Panc1 (cell line): ENCODE data around the gene FBLN2. TPM values are rescaled to one million over a fixed set of nuclear protein-coding genes. Genes with fewer than 3 reads are reported as not detected.

ENCODE experiments used
- ATAC-seq: fragments of 200-7000 bp; cut with Tn5 transposase; 2 replicates; pipeline ENCODE4 v1.9.1; 2020; ENCODE audit warnings: mild to moderate bottlenecking, moderate library complexity
- BruUV-seq: library from RNA; stranded (reverse); fragments of 400-500 nt; replicated peaks from 2 replicates; lab custom pipeline; 2021; lab: Mats Ljungman, UMichigan
- CTCF ChIA-PET: fragments of 300-600 bp; sonication (Branson Sonifier 250); formaldehyde crosslinking; loops from one replicate; lab custom pipeline; 2022; ENCODE audit warnings: antibody characterized with exemption; lab: Charles Lee
- POLR2A ChIA-PET: fragments of 300-600 bp; sonication (Branson Sonifier 250); formaldehyde crosslinking; loops from one replicate; lab custom pipeline; 2022; ENCODE audit warnings: antibody characterized with exemption; lab: Charles Lee
- DNase-seq: peaks from one replicate; pipeline ENCODE4 v3.0.0-alpha.2; 2010; ENCODE audit warnings: low read depth, low spot score
- H3K27ac ChIP-seq: 2 replicates; pipeline ENCODE4 v1.5.1; 2011; ENCODE audit warnings: mild to moderate bottlenecking, low read length, inconsistent platforms
- H3K27me3 ChIP-seq: fragments of 200-500 bp; sonication (Bioruptor generic); 2 replicates; pipeline ENCODE4 v1.6.0; 2014; ENCODE audit warnings: low read length, inconsistent platforms; ENCODE audit not compliant: control insufficient read depth, insufficient read depth
- H3K36me3 ChIP-seq: fragments of 200-500 bp; sonication (Bioruptor generic); 2 replicates; pipeline ENCODE4 v1.5.1; 2014; ENCODE audit warnings: inconsistent platforms, mild to moderate bottlenecking, low read length, moderate library complexity; ENCODE audit not compliant: control insufficient read depth, insufficient read depth
- H3K4me1 ChIP-seq: 2 replicates; pipeline ENCODE4 v1.5.1; 2011; ENCODE audit warnings: inconsistent platforms, mild to moderate bottlenecking, low read length, moderate library complexity; ENCODE audit not compliant: control insufficient read depth, insufficient read depth
- H3K4me3 ChIP-seq, 2 experiments: 2 replicates each; pipeline ENCODE4 v1.5.1; 2011 to 2012; ENCODE audit warnings: low read depth in 2 of 2, low read length in 2 of 2, mild to moderate bottlenecking in 2 of 2, inconsistent platforms in 1 of 2, moderate library complexity in 1 of 2
- H3K9me3 ChIP-seq: fragments of 200-500 bp; sonication (Bioruptor generic); 2 replicates; pipeline ENCODE4 v1.5.1; 2014; ENCODE audit warnings: low read depth, mild to moderate bottlenecking, inconsistent platforms, low read length, moderate library complexity; ENCODE audit not compliant: control insufficient read depth, insufficient read depth
- CTCF ChIP-seq: fragments of 450-650 bp; IDR thresholded peaks from 2 replicates; pipeline ENCODE4 v1.5.1; 2017; ENCODE audit warnings: mild to moderate bottlenecking
- POLR2AphosphoS5 ChIP-seq: IDR thresholded peaks from 2 replicates; pipeline ENCODE4 v1.6.1; 2012; ENCODE audit warnings: mild to moderate bottlenecking, low read depth, low read length, moderate library complexity
- REST ChIP-seq, 2 experiments: IDR thresholded peaks; 2 replicates each; pipeline ENCODE4 v1.6.1; 2011 to 2012; ENCODE audit warnings: low read depth in 2 of 2, control low read depth in 1 of 2, low read length in 1 of 2, mild to moderate bottlenecking in 1 of 2, moderate library complexity in 1 of 2; ENCODE audit not compliant: insufficient read depth in 1 of 2
- SIN3A ChIP-seq: IDR thresholded peaks from 2 replicates; pipeline ENCODE4 v1.6.1; 2012; ENCODE audit warnings: low read depth, mild to moderate bottlenecking, low read length, moderate library complexity, borderline replicate concordance; ENCODE audit not compliant: insufficient read depth
- TCF7L2 ChIP-seq: IDR thresholded peaks from 2 replicates; pipeline ENCODE4 v1.6.1; 2011; ENCODE audit warnings: mild to moderate bottlenecking, low read depth, low read length, inconsistent platforms
- in situ Hi-C: cut with HindIII; loops from 2 replicates; pipeline ENCODE4 v1.10.0; 2016; ENCODE audit warnings: low sequenced_read_pairs, low pct_unique_long_range_greater_than_20kb
- intact Hi-C: fragments of 100-400 bp; cut with micrococcal nuclease; formaldehyde crosslinking; loops from one replicate; pipeline ENCODE4 v1.10.0; 2022; ENCODE audit not compliant: unreplicated experiment
- total RNA-seq: library from RNA; stranded (reverse); gene quantifications from one replicate; pipeline ENCODE4 v1.2.1, GENCODE V29; 2021; ENCODE audit not compliant: unreplicated experiment

FBLN2 gene
- total RNA-seq, 1 experiment from 2014 or later, result 0.44 TPM

GRCh38 chr3:13590841-13591520 is 42.1 kb downstream of the FBLN2 start:
- DNase-seq, result no peak
- in situ Hi-C loops, result no loop called here
- no peak for TF ChIP-seq CTCF
- TF ChIP-seq POLR2AphosphoS5, result no peak
- TF ChIP-seq TCF7L2, result no peak
- TF ChIP-seq SIN3A, result no peak
- ChIA-PET CTCF (no interaction called here), POLR2A (no interaction called here)
- no TSS peak for BruUV-seq
- intact Hi-C loops, result no loop called here
- H3K4me3 ChIP-seq, result no peak overlapping the region
- no peak for ATAC-seq
- H3K4me1 ChIP-seq, result no peaks in the 10 kb centered on the region
- no peaks in the 10 kb centered on the region for H3K27me3 ChIP-seq
- H3K27ac ChIP-seq, result no peak overlapping the region
- no peaks in the 10 kb centered on the region for H3K9me3 ChIP-seq
- no peaks in the 10 kb centered on the region for H3K36me3 ChIP-seq

GRCh38 chr3:13593615-13594014 is 44.7 kb downstream of the FBLN2 start:
- H3K36me3 ChIP-seq, result no peaks in the 10 kb centered on the region
- H3K27me3 ChIP-seq, result no peaks in the 10 kb centered on the region
- POLR2A ChIA-PET, result no interaction called here
- H3K4me1 ChIP-seq, result no peaks in the 10 kb centered on the region
- intact Hi-C loops (no loop called here), in situ Hi-C loops (no loop called here)
- no peak for TF ChIP-seq REST (IDR thresholded peaks at IDR 0.05; ENCODE audit: insufficient read depth in 1 of 2, low read depth in 2 of 2, low read length in 1 of 2)
- no peak for TF ChIP-seq POLR2AphosphoS5
- TF ChIP-seq CTCF, result no peak
- no peak for TF ChIP-seq SIN3A
- TF ChIP-seq TCF7L2, result no peak
- BruUV-seq, result no TSS peak
- CTCF ChIA-PET, result no interaction called here
- ATAC-seq (no peak), DNase-seq (no peak)
- no peak overlapping the region for H3K4me3 ChIP-seq
- H3K27ac ChIP-seq, result no peak overlapping the region
- no peaks in the 10 kb centered on the region for H3K9me3 ChIP-seq
